GM19351 (cell line): Measurements from ENCODE around the gene SSX3.
"Not testable (repeated sequence)": the region's sequence is repeated elsewhere in the genome, so short reads cannot be mapped to it uniquely, and the experiment has no call there.

Source experiments
- ATAC-seq: cut with Tn5 transposase; IDR thresholded peaks from one replicate; pipeline ENCODE4 v1.9.1; 2021; ENCODE audit warnings: mild to moderate bottlenecking, moderate library complexity; ENCODE audit not compliant: unreplicated experiment

Gene SSX3

GRCh38 chrX:48356315-48357094, at the start of gene SSX3:
Gene SSX3 (minus strand): TSS chrX:48356703. CDS start chrX:48355249, 1,454 bp downstream.
- not testable (repeated sequence) for ATAC-seq

- not testable (repeated sequence) for ATAC-seq
Measured at GRCh38 chrX:48397825-48398224, 41.3 kb upstream of the SSX3 start.

- not testable (repeated sequence) for ATAC-seq
Measured at GRCh38 chrX:48396931-48397330, 40.4 kb upstream of the SSX3 start.

GRCh38 chrX:48383239-48383638, 26.7 kb upstream of the SSX3 start, which contains the start of gene SSX4:
Gene SSX4 (plus strand): TSS chrX:48383539. CDS start chrX:48384054, 515 bp downstream.
- not testable (repeated sequence) for ATAC-seq

GRCh38 chrX:48370408-48370807, 13.9 kb upstream of the SSX3 start:
- ATAC-seq, result not testable (repeated sequence)

- ATAC-seq, result not testable (repeated sequence)
Measured at GRCh38 chrX:48367717-48368408, 11.4 kb upstream of the SSX3 start.

- not testable (repeated sequence) for ATAC-seq
Measured at GRCh38 chrX:48359281-48359680, 2.8 kb upstream of the SSX3 start.

GRCh38 chrX:48357681-48358080, 1.2 kb upstream of the SSX3 start:
- ATAC-seq, result no peak

GRCh38 chrX:48346059-48346458, 10.4 kb downstream of the SSX3 start:
- not testable (repeated sequence) for ATAC-seq

GRCh38 chrX:48313996-48314395, 42.5 kb downstream of the SSX3 start:
- not testable (repeated sequence) for ATAC-seq

- ATAC-seq, result no peak
Measured at GRCh38 chrX:48306175-48306574, 50.3 kb downstream of the SSX3 start.
